ENCODE results near the gene RHOT1.
"Not testable (repeated sequence)": the region's sequence is repeated elsewhere in the genome, so short reads cannot be mapped to it uniquely, and the experiment has no call there.

Gene RHOT1

DNA sequence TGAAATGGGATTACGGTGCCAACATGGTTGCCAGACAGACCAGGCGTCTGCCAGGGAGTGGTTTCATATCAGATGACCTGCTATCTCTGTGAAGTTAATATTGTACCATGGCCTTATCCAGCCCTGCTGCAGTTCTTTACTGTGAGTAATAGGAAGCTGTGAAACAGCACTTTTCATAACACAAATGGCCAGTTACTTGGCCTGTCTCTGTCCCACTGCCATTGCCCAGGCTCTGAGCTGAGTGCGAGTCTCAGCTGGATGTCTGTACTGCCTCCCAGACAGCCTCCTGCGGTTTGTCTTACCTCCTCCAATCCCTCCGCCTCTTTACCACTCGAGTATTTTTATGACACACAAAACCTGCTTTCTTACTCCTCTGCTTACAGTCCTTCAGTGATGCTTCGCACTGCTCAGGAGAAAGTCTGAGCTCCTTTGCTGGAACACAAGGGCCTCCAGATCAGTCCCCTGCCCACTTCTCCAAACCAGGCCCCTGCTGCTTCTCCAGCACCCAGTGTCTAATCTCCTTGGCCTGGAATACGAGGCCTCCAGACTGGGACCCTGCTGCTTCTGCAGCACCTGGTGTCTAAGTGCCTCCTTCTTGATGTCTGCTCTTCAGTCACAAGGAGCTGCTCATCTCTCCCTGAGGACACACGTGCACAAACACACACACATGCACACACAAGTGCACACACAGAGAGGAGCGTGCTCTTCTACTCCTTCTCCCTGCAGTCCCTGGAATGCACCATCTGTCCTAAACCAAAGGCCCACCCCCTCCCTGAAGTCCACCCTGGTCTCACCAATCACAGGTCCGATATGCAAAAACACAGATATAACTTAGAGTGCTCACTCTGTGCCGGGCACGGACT is 17.1 kb upstream of the RHOT1 start:
- no peak for DNase-seq (ENCODE audit: low read depth in 2 of 2)

DNA sequence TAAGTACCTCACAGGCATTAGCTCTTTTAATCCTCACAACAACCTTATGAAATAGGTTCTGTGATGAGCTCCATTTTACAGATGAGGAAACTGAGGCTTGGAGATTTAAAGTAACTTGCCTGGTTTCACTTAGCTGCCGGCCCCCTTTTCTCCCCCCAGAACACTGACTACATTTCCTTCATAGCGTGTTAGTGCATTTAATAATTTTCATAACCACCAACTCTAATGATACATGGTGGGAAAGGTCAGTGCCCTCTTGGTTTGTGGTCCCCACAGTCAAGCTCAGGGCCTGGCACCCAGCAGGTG is 16.5 kb upstream of the RHOT1 start:
- DNase-seq (ENCODE audit: low read depth in 2 of 2), result no peak

DNA sequence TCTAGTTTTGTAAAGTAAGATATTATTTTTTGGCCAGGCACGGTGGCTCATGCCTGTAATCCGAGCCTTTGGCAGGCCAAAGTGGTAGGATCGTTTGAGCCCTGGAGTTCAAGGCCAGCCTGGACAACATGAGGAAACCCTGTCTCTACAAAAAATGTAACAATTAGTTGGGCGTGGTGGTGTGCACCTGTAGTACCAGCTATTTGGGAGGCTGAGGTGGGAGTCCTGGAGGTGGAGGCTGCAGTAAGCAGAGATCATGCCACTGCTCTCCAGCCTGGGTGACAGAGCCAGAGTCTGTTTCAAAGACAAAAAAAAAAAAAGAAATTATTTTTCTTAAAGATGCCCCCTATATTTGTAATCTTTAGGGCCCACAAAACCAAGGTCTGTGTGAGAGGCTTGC is 16.0 kb upstream of the RHOT1 start:
- no peak for DNase-seq (ENCODE audit: low read depth in 2 of 2)

DNA sequence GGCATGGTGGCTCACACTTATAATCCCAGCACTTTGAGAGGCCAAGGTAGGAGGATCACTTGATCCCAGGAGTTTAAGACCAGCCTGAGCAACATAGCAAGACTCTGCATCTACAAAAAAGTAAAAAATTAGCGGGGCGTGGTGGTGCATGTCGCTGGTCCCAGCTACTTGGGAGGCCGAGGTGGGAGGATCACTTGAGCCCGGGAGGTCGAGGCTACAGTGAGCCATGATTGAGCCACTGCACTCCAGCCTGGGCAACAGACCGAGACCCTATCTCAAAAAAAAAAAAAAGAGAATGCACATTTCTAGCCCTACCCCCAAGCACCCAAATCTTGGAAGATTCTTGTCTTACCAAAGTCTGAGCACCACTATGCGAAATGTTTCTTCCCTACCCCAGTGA is 15.6 kb upstream of the RHOT1 start:
- DNase-seq (ENCODE audit: low read depth in 2 of 2), result no peak

DNA sequence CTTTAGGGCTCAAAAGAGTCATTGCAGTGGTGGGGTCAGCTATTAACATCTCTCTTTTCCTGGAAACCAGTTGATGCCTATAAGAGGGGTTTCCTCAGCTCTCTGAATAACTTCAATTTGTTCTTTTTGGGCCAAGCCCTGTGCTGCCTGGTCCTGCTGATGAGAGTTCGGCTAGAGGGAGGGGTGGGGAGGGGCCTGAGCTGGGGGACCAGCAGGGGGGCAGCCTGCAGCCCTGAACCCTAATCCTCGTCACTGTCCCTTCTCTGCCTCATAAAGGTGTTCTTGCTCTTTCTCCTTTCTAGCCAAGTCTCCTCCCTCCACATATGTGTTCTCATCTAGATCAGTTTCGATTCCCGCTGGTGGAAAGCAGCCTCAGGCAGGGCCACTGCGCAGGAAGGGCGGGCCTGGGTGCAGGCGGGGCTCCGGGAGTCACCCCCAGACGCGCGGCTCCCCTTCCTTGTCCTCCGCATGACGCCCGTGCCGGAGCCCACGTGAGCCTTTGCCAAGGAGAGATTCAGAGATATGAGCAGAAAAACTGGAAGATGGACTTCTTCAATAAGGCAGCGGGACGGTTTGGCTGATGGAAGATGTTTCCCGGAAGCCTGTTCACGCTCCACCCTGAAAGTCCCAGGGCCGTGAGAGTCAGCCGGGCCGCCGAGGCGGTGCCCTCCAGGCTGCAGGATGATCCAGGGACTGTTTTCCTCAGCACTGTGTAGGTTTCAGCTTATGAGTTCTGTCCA is 15.0 kb upstream of the RHOT1 start:
- peak; percentile 66 to 68 for DNase-seq (ENCODE audit: low read depth in 2 of 2)

DNA sequence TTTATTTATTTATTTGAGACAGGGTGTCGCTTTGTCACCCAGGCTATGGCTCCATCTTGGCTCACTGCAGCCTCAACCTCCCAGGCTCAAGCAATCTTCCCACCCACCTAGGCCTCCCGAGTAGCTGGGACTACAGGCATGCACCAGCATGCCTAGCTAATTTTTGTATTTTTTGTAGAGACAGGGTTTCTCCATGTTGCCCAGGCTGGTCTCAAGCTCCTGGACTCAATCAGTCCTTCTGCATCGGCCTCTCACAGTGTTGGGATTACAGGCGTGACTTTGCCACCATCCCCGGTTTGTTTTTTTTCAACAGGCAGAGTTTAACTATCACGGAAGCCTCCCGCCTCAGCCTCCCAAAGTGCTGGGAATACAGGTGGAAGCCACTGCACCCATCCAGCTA is 13.8 kb upstream of the RHOT1 start:
- not testable (repeated sequence) for DNase-seq (ENCODE audit: low read depth in 2 of 2)

DNA sequence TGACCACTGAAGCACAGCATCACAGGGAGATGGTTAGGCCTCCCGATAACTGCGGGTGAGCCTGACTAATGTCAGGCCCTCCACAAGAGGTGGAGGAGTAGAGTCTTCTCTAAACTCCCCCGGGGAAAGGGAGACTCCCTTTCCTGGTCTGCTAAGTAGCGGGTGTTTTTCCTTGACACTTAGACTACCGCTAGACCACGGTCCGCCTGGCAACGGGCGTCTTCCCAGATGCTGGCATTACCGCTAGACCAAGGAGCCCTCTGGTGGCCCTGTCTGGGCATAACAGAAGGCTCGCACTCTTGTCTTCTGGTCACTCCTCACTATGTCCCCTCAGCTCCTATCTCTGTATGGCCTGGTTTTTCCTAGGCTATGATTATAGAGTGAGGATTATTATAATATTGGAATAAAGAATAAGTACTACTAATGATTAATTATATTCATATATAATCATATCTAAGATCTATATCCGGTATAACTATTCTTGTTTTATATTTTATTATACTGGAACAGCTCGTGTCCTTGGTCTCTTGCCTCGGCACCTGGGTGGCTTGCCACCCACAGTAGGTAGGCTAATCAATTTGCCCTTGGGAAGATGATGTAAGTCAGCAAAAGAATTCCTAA is 6.7 kb upstream of the RHOT1 start:
- not testable (repeated sequence) for DNase-seq (ENCODE audit: low read depth in 2 of 2)

DNA sequence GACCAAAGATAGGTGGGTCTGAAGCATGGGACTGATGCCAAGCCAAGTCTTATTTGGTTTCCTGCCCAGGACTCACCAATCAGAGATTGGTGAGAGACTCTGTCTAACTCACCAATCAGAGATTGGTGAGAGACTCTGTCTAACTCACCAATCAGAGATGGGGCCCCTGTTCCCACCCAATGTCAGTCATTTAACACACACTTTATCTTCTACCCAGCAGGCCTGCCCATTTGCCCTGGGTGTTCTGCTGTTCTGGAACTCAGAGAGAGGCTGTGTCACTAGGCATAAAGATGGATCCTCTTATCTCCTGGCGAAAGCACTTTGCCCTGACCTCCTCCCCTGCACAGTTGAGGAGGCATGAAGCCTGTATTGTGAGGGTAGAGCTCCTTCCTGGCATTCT is 5.4 kb upstream of the RHOT1 start:
- no peak for DNase-seq (ENCODE audit: low read depth in 2 of 2)

DNA sequence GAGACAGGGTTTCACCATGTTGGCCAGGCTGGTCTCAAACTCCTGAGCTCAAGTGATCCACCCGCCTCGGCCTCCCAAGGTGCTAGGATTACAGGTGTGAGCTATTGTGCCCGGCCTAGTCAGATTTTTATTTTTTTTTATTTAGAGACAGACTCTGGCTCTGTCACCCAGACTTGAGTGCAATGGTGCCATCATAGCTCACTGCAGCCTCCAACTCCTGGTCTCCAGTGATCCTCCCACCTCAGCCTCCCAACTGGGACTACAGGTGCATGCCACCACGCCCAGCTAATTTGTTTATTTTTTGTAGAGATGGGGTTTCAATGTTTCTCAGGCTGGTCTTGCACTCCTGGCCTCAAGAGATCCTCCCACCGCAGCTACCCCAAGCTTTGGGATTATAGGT is 2.8 kb upstream of the RHOT1 start:
- DNase-seq (ENCODE audit: low read depth in 2 of 2), result not testable (repeated sequence)

DNA sequence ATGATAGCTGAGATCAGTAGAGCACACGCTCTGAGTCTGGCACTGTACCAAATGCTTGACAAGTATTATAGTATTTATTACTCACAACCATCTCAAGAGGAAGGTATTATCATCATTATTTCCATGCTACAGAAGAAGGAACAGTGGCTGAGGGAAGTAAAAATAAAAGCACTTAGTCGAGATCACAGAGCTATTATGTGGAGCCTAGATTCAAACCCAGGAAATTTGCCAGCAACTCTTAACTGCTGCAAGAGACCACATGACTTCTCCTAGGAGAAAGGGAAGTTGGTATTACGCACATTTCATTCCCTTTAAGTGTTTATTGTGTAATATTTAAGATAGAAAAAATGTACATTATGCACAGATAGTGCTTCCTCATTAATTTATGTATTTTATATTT is 1.0 kb upstream of the RHOT1 start:
- DNase-seq (ENCODE audit: low read depth in 2 of 2), result no peak

DNA sequence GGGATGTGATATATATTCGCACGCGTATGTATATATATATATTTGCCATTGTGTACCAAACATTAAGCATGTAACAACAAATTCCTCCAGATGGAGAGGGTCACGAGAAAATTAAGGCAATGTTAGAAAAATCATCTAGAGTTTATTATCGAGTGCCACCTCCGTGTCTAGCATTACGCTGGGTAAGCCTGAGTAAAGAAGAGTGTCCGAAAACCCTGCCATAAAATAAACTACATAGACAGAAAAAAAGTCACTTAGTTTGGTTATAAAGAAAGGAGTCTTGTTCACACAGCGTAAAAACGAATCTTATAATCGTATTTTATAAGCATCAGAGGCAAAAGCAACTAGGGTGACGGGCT is 644 bp upstream of the RHOT1 start:
- DNase-seq (ENCODE audit: low read depth in 2 of 2), result no peak

DNA sequence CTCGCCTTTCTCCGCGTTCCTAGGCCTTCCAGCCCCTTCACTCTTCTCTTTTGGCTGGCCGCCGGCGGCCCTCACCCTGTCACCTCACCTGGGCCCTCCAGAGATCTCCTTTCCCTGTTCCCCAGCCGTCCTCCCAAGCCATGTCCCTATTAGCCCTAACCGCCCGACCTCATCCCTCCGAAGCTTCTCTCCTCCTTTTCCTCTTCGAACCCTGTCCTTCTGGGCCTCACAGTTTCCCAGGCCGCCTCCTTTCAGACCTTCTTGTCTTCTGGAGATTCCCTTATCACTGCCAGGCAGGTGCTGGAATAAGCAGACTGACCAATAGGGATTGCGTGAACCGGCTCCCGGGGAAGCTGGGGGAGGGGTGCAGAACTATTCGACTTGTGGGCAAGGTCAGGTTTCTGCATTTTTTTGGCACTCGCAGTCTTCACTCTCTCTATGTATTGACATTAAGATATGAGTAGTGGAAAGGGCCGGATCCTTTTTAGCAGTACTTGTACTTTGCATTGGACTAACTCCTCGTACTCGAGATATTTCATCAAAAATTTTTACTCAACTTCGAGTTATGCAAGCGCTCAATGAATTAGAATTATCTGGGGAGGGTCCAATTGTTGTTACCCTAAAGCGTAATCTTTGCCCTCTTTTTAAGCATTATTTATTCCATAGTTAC is 690 bp downstream of the RHOT1 start:
- peak in 1 of 2 donors; percentile 6 for DNase-seq (ENCODE audit: low read depth in 2 of 2)

DNA sequence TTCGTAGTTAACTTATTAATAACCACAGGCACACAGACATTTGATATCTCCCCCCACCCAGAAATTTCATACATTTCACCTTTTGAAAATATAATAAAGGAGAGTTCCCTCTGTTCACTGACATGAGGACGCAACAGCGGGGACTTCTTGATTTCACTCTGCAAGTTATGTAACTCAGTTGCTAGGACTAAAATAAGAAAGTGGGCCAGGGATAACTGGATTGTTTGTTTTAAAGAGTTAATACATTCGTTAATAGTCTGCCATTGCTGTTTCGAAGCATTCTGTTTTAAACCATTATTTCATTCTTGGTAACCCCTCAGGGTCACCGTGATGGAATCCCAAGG is 1.2 kb downstream of the RHOT1 start:
- no peak for DNase-seq (ENCODE audit: low read depth in 2 of 2)

DNA sequence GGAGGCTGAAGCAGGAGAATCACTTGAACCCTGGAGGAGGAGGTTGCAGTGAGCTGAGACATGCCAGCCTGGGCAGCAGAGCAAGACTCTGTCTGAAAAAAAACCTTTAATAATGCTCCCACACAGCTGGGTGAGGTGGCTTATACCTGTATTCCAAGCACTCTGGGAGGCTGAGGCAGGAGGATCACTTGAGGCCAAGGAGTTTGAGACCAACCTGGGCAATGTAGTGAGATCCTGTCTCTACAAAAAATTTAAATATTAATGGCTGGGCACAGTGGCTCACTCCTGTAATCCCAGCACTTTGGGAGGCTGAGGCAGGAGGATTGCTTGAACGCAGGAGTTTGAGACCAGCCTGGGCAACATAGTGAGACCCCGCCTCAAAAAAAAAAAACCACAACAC is 2.1 kb downstream of the RHOT1 start:
- not testable (repeated sequence) for DNase-seq (ENCODE audit: low read depth in 2 of 2)

DNA sequence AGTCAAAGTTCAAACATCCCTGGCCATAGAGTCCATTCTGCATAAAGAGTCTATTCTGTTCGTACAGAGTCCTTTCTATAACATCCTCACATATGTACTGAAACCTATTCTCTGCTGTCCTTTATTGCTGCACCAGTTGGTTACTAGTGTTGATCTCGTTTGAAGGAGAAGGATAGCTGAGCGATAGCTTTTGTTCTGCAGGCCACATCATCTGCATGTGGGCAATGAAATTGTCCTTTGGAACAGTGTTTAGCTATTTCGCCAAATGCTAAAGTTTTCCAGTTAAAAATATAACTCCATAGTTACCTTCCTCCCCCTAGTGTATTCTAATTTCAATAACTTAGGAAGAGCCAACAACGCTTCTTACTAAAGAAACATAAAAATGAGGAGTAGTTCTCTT is 6.0 kb downstream of the RHOT1 start:
- no peak for DNase-seq (ENCODE audit: low read depth in 2 of 2)

DNA sequence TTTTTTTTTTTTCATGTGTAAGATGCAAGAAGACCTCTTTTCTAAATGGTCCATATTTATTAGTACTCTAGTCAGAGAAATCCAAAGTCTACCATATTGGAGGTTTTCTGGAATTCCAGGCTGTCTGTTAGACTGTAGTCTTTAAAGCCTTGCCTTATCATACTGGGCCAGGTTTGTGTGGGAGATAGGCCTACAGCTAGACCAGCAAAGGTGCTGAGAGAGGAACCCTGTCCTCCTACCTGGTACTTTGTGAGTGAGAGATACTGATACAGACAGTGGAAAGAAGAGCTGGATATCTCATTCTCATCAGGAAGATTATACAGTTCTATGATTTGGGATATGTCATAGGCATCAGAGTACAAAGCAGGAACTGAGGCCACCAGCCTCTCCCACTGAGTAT is 8.1 kb downstream of the RHOT1 start:
- DNase-seq (ENCODE audit: low read depth in 2 of 2), result no peak

DNA sequence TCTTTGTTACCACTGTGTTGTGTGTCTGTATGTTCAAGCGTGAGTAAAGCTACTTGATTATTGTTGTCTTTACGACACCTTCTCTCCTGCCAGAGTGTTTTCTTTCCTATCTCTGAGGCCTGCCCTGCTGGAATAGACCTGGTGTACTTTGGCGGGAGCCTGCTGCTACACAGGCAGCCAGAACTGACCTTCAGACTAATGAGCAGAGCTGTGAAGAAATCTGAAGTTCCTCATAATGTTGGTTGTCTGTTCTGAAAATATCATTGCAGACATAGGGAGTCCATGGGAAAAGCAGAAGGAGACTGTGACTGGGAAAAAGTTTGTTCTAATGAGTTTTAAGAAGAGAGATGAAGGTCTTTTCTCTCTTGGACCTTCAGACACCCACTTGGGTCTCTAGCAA is 9.8 kb downstream of the RHOT1 start:
- no peak for DNase-seq (ENCODE audit: low read depth in 2 of 2)

DNA sequence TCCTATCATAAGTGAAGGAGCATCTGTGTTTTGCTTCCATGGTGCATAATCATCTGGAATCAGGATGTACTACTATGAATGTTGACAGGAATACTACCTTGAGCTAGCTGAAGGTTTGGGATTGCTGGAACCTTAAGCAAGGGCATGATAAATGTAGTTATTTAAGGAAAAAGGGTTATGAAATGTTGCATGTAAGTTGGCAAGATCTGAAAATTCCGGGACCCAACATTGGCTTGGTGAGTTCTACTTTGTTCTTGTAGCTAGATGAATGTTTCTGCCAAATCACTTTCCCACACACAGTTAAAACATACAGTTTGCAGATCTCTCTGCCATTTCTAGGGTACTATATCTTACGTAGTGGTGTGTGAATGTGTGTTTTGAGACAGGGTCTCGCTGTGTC is 13.6 kb downstream of the RHOT1 start:
- DNase-seq (ENCODE audit: low read depth in 2 of 2), result no peak

DNA sequence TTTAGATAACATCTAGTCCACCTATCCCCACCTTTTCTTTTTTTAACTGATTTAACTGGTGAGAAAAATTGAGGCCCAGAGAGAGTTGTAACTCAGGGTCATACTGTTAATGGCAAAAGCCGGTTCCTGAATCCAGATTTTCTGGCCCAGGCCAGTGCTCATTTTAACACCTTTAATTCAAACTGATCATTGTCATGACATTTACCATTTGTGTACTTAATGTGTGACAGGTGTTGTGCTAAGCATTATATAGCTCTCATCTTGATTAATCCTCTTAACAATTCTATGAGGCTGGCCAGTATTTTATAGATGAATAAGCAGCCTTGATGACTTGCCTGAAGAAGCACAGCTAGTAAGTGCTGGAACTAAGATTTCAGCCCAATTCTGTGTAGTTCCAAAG is 14.4 kb downstream of the RHOT1 start:
- DNase-seq (ENCODE audit: low read depth in 2 of 2), result no peak

DNA sequence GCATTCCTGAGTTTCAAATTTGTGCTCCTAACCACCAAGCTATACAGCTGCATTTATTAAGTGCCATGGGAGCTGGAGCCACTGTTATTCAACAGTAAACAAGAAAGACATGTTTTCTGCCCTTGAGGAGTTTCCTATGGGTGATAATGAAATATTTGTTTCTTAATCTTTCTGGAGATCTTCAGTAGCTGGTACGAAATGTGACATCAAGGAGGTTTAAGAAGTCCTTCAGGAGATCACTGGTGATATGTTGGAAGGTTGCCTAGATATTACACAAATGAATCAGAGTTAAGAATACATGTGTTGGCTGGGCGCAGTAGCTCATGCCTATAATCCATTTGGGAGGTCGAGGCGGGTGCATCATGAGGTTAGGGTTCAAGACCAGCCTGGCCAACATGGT is 14.9 kb downstream of the RHOT1 start:
- DNase-seq (ENCODE audit: low read depth in 2 of 2), result no peak

DNA sequence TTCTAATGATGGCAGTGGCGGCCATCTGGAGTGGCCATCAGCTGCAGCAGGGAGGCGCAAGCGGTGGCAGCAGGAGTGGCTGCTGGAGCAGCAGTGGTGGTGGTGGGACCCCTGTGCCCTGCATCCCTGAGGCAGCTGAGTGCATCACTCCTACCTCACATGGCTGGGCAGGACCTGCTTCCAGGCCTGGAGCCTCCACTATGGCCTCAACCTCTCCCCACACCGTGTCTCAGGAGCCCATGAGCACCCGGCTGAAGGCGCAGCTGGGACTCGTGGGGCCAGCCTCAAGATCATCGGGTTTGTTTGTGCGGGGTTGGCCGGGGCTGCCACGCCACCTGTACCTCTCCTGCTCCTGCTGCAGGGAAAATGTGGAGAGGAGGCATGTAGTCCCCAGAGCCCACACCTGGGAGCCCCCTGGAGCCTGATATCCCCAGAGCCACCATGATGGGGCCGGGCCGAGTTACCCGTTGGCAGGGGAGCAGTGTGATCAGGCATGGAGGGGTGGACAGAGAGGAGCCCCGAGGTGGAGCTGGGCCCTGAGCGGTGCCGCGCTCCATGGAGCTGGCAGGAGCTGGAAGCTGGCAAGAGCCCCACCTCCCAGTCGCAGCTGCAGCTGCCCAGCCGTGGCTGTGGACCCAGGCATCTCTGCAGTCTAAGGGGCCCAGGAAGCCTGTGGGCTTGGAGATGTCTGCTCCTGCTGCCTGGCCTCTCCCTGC is 16.7 kb downstream of the RHOT1 start:
- DNase-seq (ENCODE audit: low read depth in 2 of 2), result no peak

All from stimulated activated CD8-positive, alpha-beta memory T cell treated with anti-CD3 and anti-CD28 coated beads, Interleukin-2, amount 100 ng/mL, for 48 hours (primary cell).